Karpas-422 (cell line): ENCODE results near the gene CLEC1B. TPM values are rescaled to one million over a fixed set of nuclear protein-coding genes. Genes with fewer than 3 reads are reported as not detected.

Source experiments
- DNase-seq: peaks from one replicate; pipeline ENCODE4 v3.0.0-alpha.2; 2015
- H2AFZ ChIP-seq: fragments of 200-600 bp; sonication (generic); 2 replicates; pipeline ENCODE4 v1.6.1; 2014; ENCODE audit warnings: antibody characterized with exemption, low read length, mixed read lengths
- H3K27ac ChIP-seq: fragments of 200-600 bp; sonication (generic); 2 replicates; pipeline ENCODE4 v1.5.1; 2014; ENCODE audit warnings: mild to moderate bottlenecking, low read length, moderate library complexity
- H3K27me3 ChIP-seq: fragments of 200-600 bp; sonication (generic); 2 replicates; pipeline ENCODE4 v1.6.1; 2014; ENCODE audit warnings: low read length, mixed read lengths
- H3K36me3 ChIP-seq: fragments of 200-600 bp; sonication (generic); 2 replicates; pipeline ENCODE4 v1.6.1; 2014; ENCODE audit warnings: low read length, mixed read lengths; ENCODE audit not compliant: insufficient read depth
- H3K4me1 ChIP-seq: fragments of 200-600 bp; sonication (generic); 2 replicates; pipeline ENCODE4 v1.6.1; 2014; ENCODE audit warnings: mild to moderate bottlenecking, low read length, mixed read lengths
- H3K4me2 ChIP-seq: fragments of 200-600 bp; sonication (generic); 2 replicates; pipeline ENCODE4 v1.6.1; 2014; ENCODE audit warnings: low read length, low read depth, mild to moderate bottlenecking; ENCODE audit not compliant: poor library complexity, severe bottlenecking
- H3K4me3 ChIP-seq: fragments of 200-600 bp; sonication (generic); 2 replicates; pipeline ENCODE4 v1.5.1; 2014; ENCODE audit warnings: mild to moderate bottlenecking, antibody characterized with exemption, low read length, mixed read lengths
- H3K79me2 ChIP-seq: fragments of 200-600 bp; sonication (generic); 2 replicates; pipeline ENCODE4 v1.6.1; 2014; ENCODE audit warnings: mild to moderate bottlenecking, low read length, mixed read lengths
- H3K9ac ChIP-seq: fragments of 200-600 bp; sonication (generic); 2 replicates; pipeline ENCODE4 v1.6.0; 2014; ENCODE audit warnings: low read length
- H3K9me2 ChIP-seq: fragments of 200-600 bp; sonication (generic), shearing (Covaris generic); replicated peaks from 2 replicates; pipeline ENCODE4 v1.6.0; 2014; ENCODE audit warnings: mild to moderate bottlenecking, low read length, moderate library complexity; ENCODE audit not compliant: insufficient read depth
- H3K9me3 ChIP-seq: fragments of 300-700, 200-600 bp; sonication (generic); 2 replicates; pipeline ENCODE4 v1.6.1; 2014; ENCODE audit warnings: low read length, mixed read lengths
- H4K20me1 ChIP-seq: fragments of 200-600 bp; sonication (generic); 2 replicates; pipeline ENCODE4 v1.6.1; 2014; ENCODE audit warnings: mild to moderate bottlenecking, antibody characterized with exemption, low read length, low read depth; ENCODE audit not compliant: insufficient read depth
- total RNA-seq: library from RNA; depleted of rRNA; stranded (reverse); fragments of >200 nt; shearing (Covaris generic); gene quantifications from 2 replicates; pipeline ENCODE4 v1.2.3, GENCODE V29; 2014; ENCODE audit warnings: low replicate concordance; rRNA removed

Gene CLEC1B
- not detected in 2 replicates for total RNA-seq

GRCh38 chr12:9999016-9999415, at the start of gene CLEC1B:
CLEC1B (minus strand) TSS chr12:9999121; CDS start chr12:9999100, 21 bp downstream.
- Histone ChIP-seq H3K4me1 (no peaks in the 10 kb centered on the region), H3K9me2 (no peaks in the 10 kb centered on the region), H3K9me3 (no peaks in the 10 kb centered on the region), H4K20me1 (no peaks in the 10 kb centered on the region), H3K9ac (no peak within 1 kb of the TSS), H3K36me3 (no peaks in the 10 kb centered on the region), H2AFZ (no peak within 1 kb of the TSS), H3K79me2 (no peaks in the 10 kb centered on the region), H3K4me3 (no peak within 1 kb of the TSS), H3K4me2 (no peak within 1 kb of the TSS), H3K27me3 (no peaks in the 10 kb centered on the region), H3K27ac (no peak within 1 kb of the TSS)
- DNase-seq = no peak

- H3K27ac ChIP-seq = no peak overlapping the region
- no peak overlapping the region for H3K9ac ChIP-seq
- H3K9me3 ChIP-seq = no peaks in the 10 kb centered on the region
- no peak overlapping the region for H2AFZ ChIP-seq
- 0 out of 2 replicates have a peak, but pooled peaks cover 3% of the 10 kb centered on the region for H3K27me3 ChIP-seq
- H3K79me2 ChIP-seq = no peaks in the 10 kb centered on the region
- DNase-seq = no peak
- no peaks in the 10 kb centered on the region for H4K20me1 ChIP-seq
- H3K4me3 ChIP-seq = no peak overlapping the region
- no peaks in the 10 kb centered on the region for H3K36me3 ChIP-seq
- no peak overlapping the region for H3K4me2 ChIP-seq
- H3K9me2 ChIP-seq = no peaks in the 10 kb centered on the region
- H3K4me1 ChIP-seq = no peaks in the 10 kb centered on the region
These were observed 49.6 kb upstream of the CLEC1B start for GRCh38 chr12:10048526-10048925.

- Histone ChIP-seq H3K9ac (no peak overlapping the region), H3K27ac (no peak overlapping the region), H3K27me3 (no peaks in the 10 kb centered on the region), H3K4me2 (no peak overlapping the region), H3K4me1 (no peaks in the 10 kb centered on the region), H3K36me3 (no peaks in the 10 kb centered on the region), H2AFZ (no peak overlapping the region), H4K20me1 (no peaks in the 10 kb centered on the region), H3K4me3 (no peak overlapping the region), H3K9me3 (no peaks in the 10 kb centered on the region), H3K9me2 (no peaks in the 10 kb centered on the region), H3K79me2 (no peaks in the 10 kb centered on the region)
- DNase-seq = no peak
These were observed 43.2 kb upstream of the CLEC1B start for GRCh38 chr12:10042167-10042566.

GRCh38 chr12:10033783-10034545, 35.0 kb upstream of the CLEC1B start:
- no peaks in the 10 kb centered on the region for H4K20me1 ChIP-seq
- no peak overlapping the region for H3K27ac ChIP-seq
- H3K9me2 ChIP-seq = no peaks in the 10 kb centered on the region
- no peaks in the 10 kb centered on the region for H3K9me3 ChIP-seq
- no peaks in the 10 kb centered on the region for H3K36me3 ChIP-seq
- no peaks in the 10 kb centered on the region for H3K79me2 ChIP-seq
- no peak overlapping the region for H2AFZ ChIP-seq
- DNase-seq = peak; percentile 47
- H3K4me1 ChIP-seq = no peaks in the 10 kb centered on the region
- no peak overlapping the region for H3K4me2 ChIP-seq
- no peak overlapping the region for H3K9ac ChIP-seq
- no peaks in the 10 kb centered on the region for H3K27me3 ChIP-seq
- no peak overlapping the region for H3K4me3 ChIP-seq

GRCh38 chr12:10031771-10032175, 32.9 kb upstream of the CLEC1B start:
- no peak overlapping the region for H3K4me2 ChIP-seq
- no peak overlapping the region for H3K4me3 ChIP-seq
- H3K27me3 ChIP-seq = no peaks in the 10 kb centered on the region
- DNase-seq = no peak
- no peaks in the 10 kb centered on the region for H3K9me2 ChIP-seq
- no peak overlapping the region for H3K27ac ChIP-seq
- H3K79me2 ChIP-seq = no peaks in the 10 kb centered on the region
- H3K9ac ChIP-seq = no peak overlapping the region
- H3K9me3 ChIP-seq = no peaks in the 10 kb centered on the region
- H3K36me3 ChIP-seq = no peaks in the 10 kb centered on the region
- H4K20me1 ChIP-seq = no peaks in the 10 kb centered on the region
- no peaks in the 10 kb centered on the region for H3K4me1 ChIP-seq
- H2AFZ ChIP-seq = no peak overlapping the region

GRCh38 chr12:10031321-10031720, 32.4 kb upstream of the CLEC1B start:
- no peak for DNase-seq
- no peak overlapping the region for H3K9ac ChIP-seq
- no peak overlapping the region for H2AFZ ChIP-seq

GRCh38 chr12:10030446-10030845, 31.5 kb upstream of the CLEC1B start, which contains the start of gene CLEC9A:
CLEC9A (plus strand) TSS chr12:10030682; CDS start chr12:10052688, 22,006 bp downstream.
- Histone ChIP-seq H3K9me2 (no peaks in the 10 kb centered on the region), H3K9ac (no peak within 1 kb of the TSS), H3K4me2 (no peak within 1 kb of the TSS), H3K9me3 (no peaks in the 10 kb centered on the region), H3K36me3 (no peaks in the 10 kb centered on the region), H3K4me3 (no peak within 1 kb of the TSS), H3K4me1 (no peaks in the 10 kb centered on the region), H4K20me1 (no peaks in the 10 kb centered on the region), H3K27me3 (no peaks in the 10 kb centered on the region), H3K27ac (no peak within 1 kb of the TSS), H2AFZ (no peak within 1 kb of the TSS), H3K79me2 (no peaks in the 10 kb centered on the region)
- DNase-seq = no peak

More at GRCh38 chr12:10031321-10031720, 32.4 kb upstream of the CLEC1B start:
- H3K4me2 ChIP-seq = no peak overlapping the region
- H3K27me3 ChIP-seq = no peaks in the 10 kb centered on the region
- no peaks in the 10 kb centered on the region for H3K36me3 ChIP-seq
- no peaks in the 10 kb centered on the region for H4K20me1 ChIP-seq
- no peaks in the 10 kb centered on the region for H3K9me3 ChIP-seq
- H3K4me3 ChIP-seq = no peak overlapping the region
- no peaks in the 10 kb centered on the region for H3K4me1 ChIP-seq
- no peaks in the 10 kb centered on the region for H3K9me2 ChIP-seq
- H3K27ac ChIP-seq = no peak overlapping the region
- no peaks in the 10 kb centered on the region for H3K79me2 ChIP-seq

- H3K27me3 ChIP-seq = no peaks in the 10 kb centered on the region
- no peaks in the 10 kb centered on the region for H3K36me3 ChIP-seq
- no peaks in the 10 kb centered on the region for H3K4me1 ChIP-seq
- no peaks in the 10 kb centered on the region for H4K20me1 ChIP-seq
- no peaks in the 10 kb centered on the region for H3K9me2 ChIP-seq
- no peak overlapping the region for H3K27ac ChIP-seq
- H3K79me2 ChIP-seq = no peaks in the 10 kb centered on the region
- no peak overlapping the region for H2AFZ ChIP-seq
- H3K4me2 ChIP-seq = no peak overlapping the region
- no peaks in the 10 kb centered on the region for H3K9me3 ChIP-seq
- H3K4me3 ChIP-seq = no peak overlapping the region
- no peak for DNase-seq
- H3K9ac ChIP-seq = no peak overlapping the region
These were observed 28.8 kb upstream of the CLEC1B start for GRCh38 chr12:10027721-10028120.
